ENCODE data around the gene C16orf92.
"Not testable (repeated sequence)": the region's sequence is repeated elsewhere in the genome, so short reads cannot be mapped to it uniquely, and the experiment has no call there.

C16orf92 gene

GRCh38 chr16:30005341-30006094, 17.5 kb upstream of the C16orf92 start:
- no peak for DNase-seq

GRCh38 chr16:30006095-30006473, 16.9 kb upstream of the C16orf92 start:
- DNase-seq = no peak

- DNase-seq = no peak
Measured at GRCh38 chr16:30006659-30007377, 16.2 kb upstream of the C16orf92 start.

- no peak for DNase-seq
Measured at GRCh38 chr16:30007378-30007895, 15.6 kb upstream of the C16orf92 start.

GRCh38 chr16:30009085-30009862, 13.7 kb upstream of the C16orf92 start:
- DNase-seq = no peak

- no peak for DNase-seq
Measured at GRCh38 chr16:30009990-30010843, 12.8 kb upstream of the C16orf92 start.

- DNase-seq = no peak
Measured at GRCh38 chr16:30010844-30011713, 11.9 kb upstream of the C16orf92 start, which contains the start of gene DOC2A. DOC2A (minus strand) TSS chr16:30011027; CDS start chr16:30010222, 805 bp downstream.

GRCh38 chr16:30011714-30012504, 11.1 kb upstream of the C16orf92 start:
- no peak for DNase-seq

GRCh38 chr16:30012598-30012997, 10.4 kb upstream of the C16orf92 start:
- DNase-seq = not testable (repeated sequence)

- DNase-seq = not testable (repeated sequence)
Measured at GRCh38 chr16:30015450-30015849, 7.5 kb upstream of the C16orf92 start.

GRCh38 chr16:30016555-30017276, 6.3 kb upstream of the C16orf92 start:
- DNase-seq = no peak

- DNase-seq = no peak
Measured at GRCh38 chr16:30017277-30017656, 5.7 kb upstream of the C16orf92 start.

- DNase-seq = not testable (repeated sequence)
Measured at GRCh38 chr16:30017937-30018336, 5.1 kb upstream of the C16orf92 start.

GRCh38 chr16:30018731-30019158, 4.3 kb upstream of the C16orf92 start:
- DNase-seq = no peak

- no peak for DNase-seq
Measured at GRCh38 chr16:30023586-30023985, 588 bp downstream of the C16orf92 start.

GRCh38 chr16:30024451-30024850, 1.5 kb downstream of the C16orf92 start:
- DNase-seq = no peak

GRCh38 chr16:30025156-30025555, 2.2 kb downstream of the C16orf92 start:
- DNase-seq = no peak

- no peak for DNase-seq
Measured at GRCh38 chr16:30025574-30025973, 2.6 kb downstream of the C16orf92 start.

GRCh38 chr16:30026449-30026848, 3.5 kb downstream of the C16orf92 start:
- no peak for DNase-seq

All from GOT3 (cell line).